Stimulated activated CD8-positive, alpha-beta memory T cell treated with anti-CD3 and anti-CD28 coated beads, Interleukin-15, amount 100 ng/mL, for 4 hours (primary cell): ENCODE data around the gene BATF.

Source experiments
- DNase-seq, 2 donors: peaks; one replicate each; pipeline ENCODE4 v3.0.0-alpha.2; 2020; ENCODE audit warnings: low read depth in 2 of 2

BATF gene

GRCh38 chr14:75559451-75560222 lies 37.4 kb downstream of the BATF start:
- no peak for DNase-seq

- DNase-seq, result no peak
These were observed 38.8 kb downstream of the BATF start for GRCh38 chr14:75561013-75561432.

- no peak for DNase-seq
These were observed 39.8 kb downstream of the BATF start for GRCh38 chr14:75562089-75562488.

GRCh38 chr14:75562489-75562888 lies 40.2 kb downstream of the BATF start:
- DNase-seq, result no peak

- DNase-seq, result no peak
These were observed 41.7 kb downstream of the BATF start for GRCh38 chr14:75563931-75564330.

- DNase-seq, result no peak
These were observed 42.8 kb downstream of the BATF start for GRCh38 chr14:75565056-75565455.

GRCh38 chr14:75566321-75566720 lies 44.1 kb downstream of the BATF start:
- DNase-seq, result peak in 1 of 2 donors; percentile 72

GRCh38 chr14:75566752-75567151 lies 44.5 kb downstream of the BATF start:
- DNase-seq, result no peak

- no peak for DNase-seq
These were observed 45.9 kb downstream of the BATF start for GRCh38 chr14:75568140-75568539.

GRCh38 chr14:75568791-75569190 lies 46.5 kb downstream of the BATF start:
- no peak for DNase-seq

- DNase-seq, result no peak
These were observed 48.5 kb downstream of the BATF start for GRCh38 chr14:75570797-75571196.

GRCh38 chr14:75572104-75572503 lies 49.8 kb downstream of the BATF start:
- DNase-seq, result no peak

- DNase-seq, result no peak
These were observed 54.8 kb downstream of the BATF start for GRCh38 chr14:75577090-75577489.

- DNase-seq, result peak; percentile 46 to 47
These were observed 55.4 kb downstream of the BATF start for GRCh38 chr14:75577729-75578101.

GRCh38 chr14:75578102-75578785 lies 56.0 kb downstream of the BATF start, which contains the start of gene FLVCR2:
Gene FLVCR2, plus strand, starts transcription at chr14:75578620. Its CDS starts 353 bp downstream, at chr14:75578973.
- peak; percentile 20 to 34 for DNase-seq

- no peak for DNase-seq
These were observed 56.6 kb downstream of the BATF start for GRCh38 chr14:75578786-75579337.

GRCh38 chr14:75579338-75579864 lies 57.1 kb downstream of the BATF start:
- no peak for DNase-seq

GRCh38 chr14:75579882-75580281 lies 57.6 kb downstream of the BATF start:
- no peak for DNase-seq

- DNase-seq, result no peak
These were observed 65.1 kb downstream of the BATF start for GRCh38 chr14:75587388-75587787.

GRCh38 chr14:75589931-75590330 lies 67.7 kb downstream of the BATF start:
- DNase-seq, result no peak

GRCh38 chr14:75591331-75591946 lies 69.2 kb downstream of the BATF start:
- no peak for DNase-seq

- DNase-seq, result no peak
These were observed 69.8 kb downstream of the BATF start for GRCh38 chr14:75591987-75592575.
